ENCODE results near the gene CPLX1.

Gene CPLX1

GRCh38 chr4:835148-836002 is 9.4 kb upstream of the CPLX1 start:
- peaks cover 0 to 22% of the 10 kb centered on the region in 2 donors for H3K27me3 ChIP-seq
- TF ChIP-seq, protein P1, sequence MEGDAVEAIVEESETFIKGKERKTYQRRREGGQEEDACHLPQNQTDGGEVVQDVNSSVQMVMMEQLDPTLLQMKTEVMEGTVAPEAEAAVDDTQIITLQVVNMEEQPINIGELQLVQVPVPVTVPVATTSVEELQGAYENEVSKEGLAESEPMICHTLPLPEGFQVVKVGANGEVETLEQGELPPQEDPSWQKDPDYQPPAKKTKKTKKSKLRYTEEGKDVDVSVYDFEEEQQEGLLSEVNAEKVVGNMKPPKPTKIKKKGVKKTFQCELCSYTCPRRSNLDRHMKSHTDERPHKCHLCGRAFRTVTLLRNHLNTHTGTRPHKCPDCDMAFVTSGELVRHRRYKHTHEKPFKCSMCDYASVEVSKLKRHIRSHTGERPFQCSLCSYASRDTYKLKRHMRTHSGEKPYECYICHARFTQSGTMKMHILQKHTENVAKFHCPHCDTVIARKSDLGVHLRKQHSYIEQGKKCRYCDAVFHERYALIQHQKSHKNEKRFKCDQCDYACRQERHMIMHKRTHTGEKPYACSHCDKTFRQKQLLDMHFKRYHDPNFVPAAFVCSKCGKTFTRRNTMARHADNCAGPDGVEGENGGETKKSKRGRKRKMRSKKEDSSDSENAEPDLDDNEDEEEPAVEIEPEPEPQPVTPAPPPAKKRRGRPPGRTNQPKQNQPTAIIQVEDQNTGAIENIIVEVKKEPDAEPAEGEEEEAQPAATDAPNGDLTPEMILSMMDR (IDR thresholded peaks at IDR 0.05) = no peak
- H3K4me3 ChIP-seq = no peak overlapping the region
- intact Hi-C loops (cut with DNase I; ENCODE audit: low total_unique reads) = no loop called here
- H3K27ac ChIP-seq = no peak overlapping the region
- H3K36me3 ChIP-seq = peaks cover 0 to 4% (median 0%) of the 10 kb centered on the region in 3 donors
- DNase-seq = no peak
- no peaks in the 10 kb centered on the region for H3K4me1 ChIP-seq
- H3K9me3 ChIP-seq = peaks cover 6 to 52% (median 51%) of the 10 kb centered on the region in 3 donors

- Histone ChIP-seq H3K4me3 (no peak overlapping the region), H3K9me3 (peaks cover 4 to 52% (median 50%) of the 10 kb centered on the region in 3 donors), H3K4me1 (no peaks in the 10 kb centered on the region), H3K27me3 (peaks cover 0 to 30% of the 10 kb centered on the region in 2 donors), H3K36me3 (peaks cover 0 to 4% (median 0%) of the 10 kb centered on the region in 3 donors), H3K27ac (no peak overlapping the region)
- intact Hi-C loops (cut with DNase I; ENCODE audit: low total_unique reads) = no loop called here
- TF ChIP-seq, protein P1 (IDR thresholded peaks at IDR 0.05) = no peak
- no peak for DNase-seq
These were observed 8.6 kb upstream of the CPLX1 start for GRCh38 chr4:834368-835147.

GRCh38 chr4:833731-834367 is 7.9 kb upstream of the CPLX1 start:
- intact Hi-C loops (cut with DNase I; ENCODE audit: low total_unique reads) = no loop called here
- DNase-seq = no peak
- peaks cover 0 to 38% of the 10 kb centered on the region in 2 donors for H3K27me3 ChIP-seq

DNA sequence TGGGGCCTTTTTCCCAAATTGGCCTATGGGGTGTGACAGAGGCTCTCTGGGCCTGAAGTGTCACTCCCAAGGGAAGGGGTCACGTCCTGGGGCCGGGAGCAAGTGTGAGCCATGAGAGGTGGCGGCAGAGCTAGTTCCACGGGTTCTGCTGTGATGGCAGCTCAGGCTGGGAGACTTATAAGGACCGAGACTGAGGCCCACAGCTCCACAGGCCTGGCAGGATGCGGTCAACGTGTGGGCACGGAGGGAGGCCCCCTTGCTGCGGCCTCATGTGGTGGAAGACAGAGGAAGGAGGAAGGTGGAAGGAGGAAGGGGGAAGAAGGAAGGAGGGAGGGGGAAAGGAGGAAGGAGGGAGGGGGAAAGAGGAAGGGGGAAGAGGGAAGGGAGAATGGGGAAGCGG is 7.2 kb upstream of the CPLX1 start:
- Histone ChIP-seq H3K36me3 (peaks cover 0 to 4% (median 0%) of the 10 kb centered on the region in 3 donors), H3K27me3 (peaks cover 0 to 45% of the 10 kb centered on the region in 2 donors), H3K27ac (no peak overlapping the region), H3K9me3 (peaks cover 3 to 48% (median 37%) of the 10 kb centered on the region in 3 donors), H3K4me3 (no peak overlapping the region), H3K4me1 (no peaks in the 10 kb centered on the region)
- intact Hi-C loops (cut with DNase I; ENCODE audit: low total_unique reads) = no loop called here
- TF ChIP-seq, protein P1 (IDR thresholded peaks at IDR 0.05) = no peak
- no peak for DNase-seq

More at GRCh38 chr4:833731-834367, 7.9 kb upstream of the CPLX1 start:
- no peaks in the 10 kb centered on the region for H3K4me1 ChIP-seq
- no peak overlapping the region for H3K4me3 ChIP-seq
- peaks cover 3 to 52% (median 43%) of the 10 kb centered on the region in 3 donors for H3K9me3 ChIP-seq
- H3K36me3 ChIP-seq = peaks cover 0 to 4% (median 0%) of the 10 kb centered on the region in 3 donors
- H3K27ac ChIP-seq = no peak overlapping the region
- TF ChIP-seq, protein P1 (IDR thresholded peaks at IDR 0.05) = no peak

GRCh38 chr4:832536-832935 is 6.6 kb upstream of the CPLX1 start:
- Histone ChIP-seq H3K36me3 (peaks cover 0 to 2% (median 0%) of the 10 kb centered on the region in 3 donors), H3K27ac (no peak overlapping the region), H3K27me3 (peaks cover 0 to 51% of the 10 kb centered on the region in 2 donors), H3K9me3 (peaks cover 3 to 42% (median 31%) of the 10 kb centered on the region in 3 donors), H3K4me3 (no peak overlapping the region), H3K4me1 (no peaks in the 10 kb centered on the region)
- intact Hi-C loops (cut with DNase I; ENCODE audit: low total_unique reads) = no loop called here
- DNase-seq = no peak
- TF ChIP-seq, protein P1 (IDR thresholded peaks at IDR 0.05) = no peak
